Effector memory CD8-positive, alpha-beta T cell (primary cell): ENCODE results near the gene TEX38.
"Not testable (repeated sequence)": the region's sequence is repeated elsewhere in the genome, so short reads cannot be mapped to it uniquely, and the experiment has no call there.

ENCODE experiments used
- ATAC-seq: fragments of 150-1000 bp; cut with Tn5 transposase; replicated peaks from 2 replicates; pipeline ENCODE4 v1.10.0; 2021; ENCODE audit warnings: mild to moderate bottlenecking, moderate library complexity
- DNase-seq, 3 experiments: peaks; one replicate each; pipeline ENCODE4 v3.0.0; 2021
- H3K27ac Mint-ChIP-seq, 2 donors: one replicate each; pipeline ENCODE4 v1.8.0; 2022; ENCODE audit warnings: mild to moderate bottlenecking in 2 of 2, mixed read lengths in 2 of 2, moderate library complexity in 2 of 2
- H3K27me3 Mint-ChIP-seq, 2 donors: one replicate each; pipeline ENCODE4 v1.8.0; 2022; ENCODE audit warnings: mixed read lengths in 2 of 2
- H3K36me3 Mint-ChIP-seq: one replicate; pipeline ENCODE4 v1.8.0; 2022; ENCODE audit warnings: mild to moderate bottlenecking, moderate library complexity, mixed read lengths; ENCODE audit not compliant: insufficient read depth
- H3K4me1 Mint-ChIP-seq, 2 donors: one replicate each; pipeline ENCODE4 v1.8.0; 2022; ENCODE audit warnings: low read depth in 2 of 2, mixed read lengths in 2 of 2
- H3K4me3 Mint-ChIP-seq, 2 donors: one replicate each; pipeline ENCODE4 v1.8.0; 2022; ENCODE audit warnings: mild to moderate bottlenecking in 2 of 2, mixed read lengths in 2 of 2, moderate library complexity in 2 of 2
- H3K9me3 Mint-ChIP-seq, 2 donors: one replicate each; pipeline ENCODE4 v1.8.0; 2022; ENCODE audit warnings: mixed read lengths in 2 of 2

TEX38 gene

GRCh38 chr1:46646844-46647243 is 24.8 kb upstream of the TEX38 start:
- H3K27me3 Mint-ChIP-seq: no peaks in the 10 kb centered on the region
- DNase-seq (no peak), ATAC-seq (no peak)
- H3K4me3 Mint-ChIP-seq: no peak overlapping the region
- H3K36me3 Mint-ChIP-seq: peaks cover 6% of the 10 kb centered on the region
- no peak overlapping the region for H3K27ac Mint-ChIP-seq
- no peaks in the 10 kb centered on the region for H3K4me1 Mint-ChIP-seq
- no peaks in the 10 kb centered on the region for H3K9me3 Mint-ChIP-seq

GRCh38 chr1:46647611-46648010 is 24.0 kb upstream of the TEX38 start:
- H3K36me3 Mint-ChIP-seq: peaks cover 13% of the 10 kb centered on the region
- no peak for ATAC-seq
- no peak overlapping the region for H3K4me3 Mint-ChIP-seq
- no peaks in the 10 kb centered on the region for H3K4me1 Mint-ChIP-seq
- H3K9me3 Mint-ChIP-seq: no peaks in the 10 kb centered on the region
- no peak overlapping the region for H3K27ac Mint-ChIP-seq
- no peak for DNase-seq
- H3K27me3 Mint-ChIP-seq: no peaks in the 10 kb centered on the region

GRCh38 chr1:46649764-46650163 is 21.9 kb upstream of the TEX38 start:
- Mint-ChIP-seq H3K9me3 (peaks cover 0 to 2% of the 10 kb centered on the region in 2 donors), H3K4me1 (no peaks in the 10 kb centered on the region), H3K4me3 (no peak overlapping the region), H3K27ac (no peak overlapping the region), H3K27me3 (no peaks in the 10 kb centered on the region), H3K36me3 (peaks cover 16% of the 10 kb centered on the region)
- ATAC-seq (no peak), DNase-seq (no peak)

- Mint-ChIP-seq H3K4me1 (no peaks in the 10 kb centered on the region), H3K36me3 (peaks cover 19% of the 10 kb centered on the region), H3K9me3 (peaks cover 0 to 3% of the 10 kb centered on the region in 2 donors), H3K27ac (no peak overlapping the region), H3K4me3 (no peak overlapping the region), H3K27me3 (no peaks in the 10 kb centered on the region)
- no peak for DNase-seq
- ATAC-seq: no peak
Observed at GRCh38 chr1:46650491-46650890, 21.2 kb upstream of the TEX38 start.

GRCh38 chr1:46651152-46651551 is 20.5 kb upstream of the TEX38 start:
- DNase-seq, H3K27me3 Mint-ChIP-seq, H3K4me3 Mint-ChIP-seq, H3K9me3 Mint-ChIP-seq, H3K27ac Mint-ChIP-seq, ATAC-seq, H3K4me1 Mint-ChIP-seq: not testable (repeated sequence)
- H3K36me3 Mint-ChIP-seq: peaks cover 19% of the 10 kb centered on the region

- no peak overlapping the region for H3K4me3 Mint-ChIP-seq
- peaks cover 0 to 3% of the 10 kb centered on the region in 2 donors for H3K9me3 Mint-ChIP-seq
- H3K4me1 Mint-ChIP-seq: no peaks in the 10 kb centered on the region
- no peak overlapping the region for H3K27ac Mint-ChIP-seq
- H3K27me3 Mint-ChIP-seq: no peaks in the 10 kb centered on the region
- peaks cover 19% of the 10 kb centered on the region for H3K36me3 Mint-ChIP-seq
- DNase-seq (no peak), ATAC-seq (no peak)
Observed at GRCh38 chr1:46652321-46653100, 19.1 kb upstream of the TEX38 start.

- DNase-seq: no peak
- Mint-ChIP-seq H3K27ac (peak overlapping the region; percentile 10 to 68), H3K4me1 (no peaks in the 10 kb centered on the region), H3K9me3 (peaks cover 0 to 3% of the 10 kb centered on the region in 2 donors), H3K36me3 (peaks cover 19% of the 10 kb centered on the region), H3K27me3 (no peaks in the 10 kb centered on the region), H3K4me3 (no peak overlapping the region)
- ATAC-seq: no peak
Observed at GRCh38 chr1:46653405-46653958, 18.2 kb upstream of the TEX38 start.

- DNase-seq: no peak
- peaks cover 19% of the 10 kb centered on the region for H3K36me3 Mint-ChIP-seq
- no peak overlapping the region for H3K4me3 Mint-ChIP-seq
- H3K27ac Mint-ChIP-seq: peak overlapping the region; percentile 10 to 68
- ATAC-seq: no peak
- H3K4me1 Mint-ChIP-seq: no peaks in the 10 kb centered on the region
- H3K9me3 Mint-ChIP-seq: peaks cover 0 to 3% of the 10 kb centered on the region in 2 donors
- no peaks in the 10 kb centered on the region for H3K27me3 Mint-ChIP-seq
Observed at GRCh38 chr1:46654012-46654411, 17.6 kb upstream of the TEX38 start.

GRCh38 chr1:46654698-46655097 is 17.0 kb upstream of the TEX38 start:
- not testable (repeated sequence) for ATAC-seq, H3K4me1 Mint-ChIP-seq, H3K9me3 Mint-ChIP-seq, H3K4me3 Mint-ChIP-seq, H3K27ac Mint-ChIP-seq, H3K27me3 Mint-ChIP-seq, DNase-seq
- H3K36me3 Mint-ChIP-seq: peaks cover 23% of the 10 kb centered on the region

GRCh38 chr1:46655848-46656247 is 15.8 kb upstream of the TEX38 start:
- H3K4me3 Mint-ChIP-seq: no peak overlapping the region
- peaks cover 19% of the 10 kb centered on the region for H3K36me3 Mint-ChIP-seq
- no peak for DNase-seq
- H3K27me3 Mint-ChIP-seq: no peaks in the 10 kb centered on the region
- H3K4me1 Mint-ChIP-seq: peaks cover 0 to 5% of the 10 kb centered on the region in 2 donors
- H3K27ac Mint-ChIP-seq: peak overlapping the region in 1 of 2 donors; percentile 2
- H3K9me3 Mint-ChIP-seq: peaks cover 0 to 3% of the 10 kb centered on the region in 2 donors
- ATAC-seq: no peak

- DNase-seq (no peak), ATAC-seq (no peak)
- Mint-ChIP-seq H3K9me3 (peaks cover 0 to 3% of the 10 kb centered on the region in 2 donors), H3K36me3 (peaks cover 26% of the 10 kb centered on the region), H3K27me3 (no peaks in the 10 kb centered on the region), H3K4me1 (peaks cover 0 to 5% of the 10 kb centered on the region in 2 donors), H3K27ac (no peak overlapping the region), H3K4me3 (no peak overlapping the region)
Observed at GRCh38 chr1:46656643-46657042, 15.0 kb upstream of the TEX38 start.

GRCh38 chr1:46657775-46658174 is 13.9 kb upstream of the TEX38 start:
- Mint-ChIP-seq H3K9me3 (peaks cover 0 to 3% of the 10 kb centered on the region in 2 donors), H3K27ac (no peak overlapping the region), H3K4me1 (peaks cover 0 to 5% of the 10 kb centered on the region in 2 donors), H3K36me3 (peaks cover 24% of the 10 kb centered on the region), H3K4me3 (no peak overlapping the region), H3K27me3 (no peaks in the 10 kb centered on the region)
- no peak for DNase-seq
- ATAC-seq: no peak

- H3K4me1 Mint-ChIP-seq: peaks cover 0 to 5% of the 10 kb centered on the region in 2 donors
- DNase-seq (no peak), ATAC-seq (no peak)
- H3K4me3 Mint-ChIP-seq: no peak overlapping the region
- no peaks in the 10 kb centered on the region for H3K27me3 Mint-ChIP-seq
- H3K27ac Mint-ChIP-seq: peak overlapping the region in 1 of 2 donors; percentile 86
- H3K36me3 Mint-ChIP-seq: peaks cover 24% of the 10 kb centered on the region
- peaks cover 0 to 3% of the 10 kb centered on the region in 2 donors for H3K9me3 Mint-ChIP-seq
Observed at GRCh38 chr1:46659307-46659870, 12.3 kb upstream of the TEX38 start.

- not testable (repeated sequence) for ATAC-seq, H3K27me3 Mint-ChIP-seq, H3K9me3 Mint-ChIP-seq, DNase-seq
- Mint-ChIP-seq H3K4me1 (peaks cover 0 to 11% of the 10 kb centered on the region in 2 donors), H3K27ac (peak overlapping the region; percentile 65 to 86), H3K36me3 (peaks cover 24% of the 10 kb centered on the region), H3K4me3 (peak overlapping the region; percentile 46 to 54)
Observed at GRCh38 chr1:46660116-46660515, 11.5 kb upstream of the TEX38 start.
